NB4 (cell line): ENCODE measurements around the gene METTL3.

Experiments used
- CTCF ChIP-seq: IDR thresholded peaks from one replicate; pipeline ENCODE4 v1.5.1; 2012; ENCODE audit warnings: low read depth, low read length
- MAX ChIP-seq: IDR thresholded peaks from 2 replicates; pipeline ENCODE4 v1.6.1; 2011; ENCODE audit warnings: low read depth, low read length
- MYC ChIP-seq: IDR thresholded peaks from 2 replicates; pipeline ENCODE4 v1.6.1; 2011; ENCODE audit warnings: low read depth, low read length
- POLR2A ChIP-seq: IDR thresholded peaks from 2 replicates; pipeline ENCODE4 v1.6.1; 2011; ENCODE audit warnings: mild to moderate bottlenecking; ENCODE audit not compliant: insufficient read length; ENCODE audit errors: extremely low read depth

- TF ChIP-seq MAX, result no peak
- TF ChIP-seq CTCF, result no peak
- no peak for TF ChIP-seq POLR2A
- no peak for TF ChIP-seq MYC
Measured at GRCh38 chr14:21535545-21536417, 24.6 kb upstream of the METTL3 start.
